ENCODE results near the gene NINJ2. TPM values are rescaled to one million over a fixed set of nuclear protein-coding genes. Genes with fewer than 3 reads are reported as not detected.

Gene NINJ2
- total and polyA plus RNA-seq, 10 donors: 6.6 to 18.8 (median 10.2) TPM

DNA sequence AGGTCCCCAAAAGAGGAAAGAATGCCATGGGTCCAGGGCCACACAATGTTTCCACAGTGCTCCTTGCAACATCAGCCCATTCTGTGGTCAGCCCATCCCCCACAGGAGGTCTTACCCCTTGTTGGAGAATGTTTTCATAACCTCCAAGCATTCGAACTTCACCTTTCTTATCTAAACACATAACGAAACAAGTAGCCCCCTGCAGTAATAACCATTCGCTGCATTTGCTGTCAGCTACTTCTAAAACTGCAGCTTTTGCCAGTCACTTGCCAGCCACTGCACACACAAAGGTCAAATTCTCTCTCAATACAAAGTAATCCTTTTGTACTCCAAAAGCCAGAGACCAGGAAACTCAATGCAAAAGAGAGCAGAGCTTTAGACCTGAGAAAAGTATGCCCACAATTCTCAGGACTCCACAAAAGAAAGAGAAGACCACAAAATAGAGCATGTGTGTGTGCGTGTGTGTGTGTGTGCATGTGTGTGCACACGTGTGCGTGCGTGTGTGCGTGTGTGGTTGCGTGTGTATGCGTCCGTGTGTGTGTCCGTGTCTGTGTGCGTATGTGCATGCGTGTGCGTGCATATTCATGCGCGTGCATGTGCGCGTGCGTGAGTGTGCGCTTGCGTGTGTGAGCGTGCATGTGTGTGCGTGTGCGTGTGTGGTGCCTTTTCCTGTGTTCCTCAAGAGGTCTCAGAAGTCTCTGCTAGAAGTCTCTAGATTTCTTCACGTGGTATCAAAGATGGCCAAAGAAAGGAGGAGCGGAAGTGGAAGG is 31.7 kb upstream of the NINJ2 start:
- Histone ChIP-seq H3K27me3 (replicated peaks in 1 of 7) (no peaks in the 10 kb centered on the region), H3K4me1 (peaks cover 0 to 40% (median 8%) of the 10 kb centered on the region in 6 donors), H3K27ac (peak overlapping the region in 4 of 8 donors; percentile 20 to 85 (median 46)), H3K4me3 (no peak overlapping the region), H3K36me3 (no peaks in the 10 kb centered on the region), H3K9me3 (peaks cover 2 to 24% (median 19%) of the 10 kb centered on the region in 8 donors)
- intact Hi-C loops (cut with DNase I; ENCODE audit: low total_unique reads): no loop called here
- DNase-seq: no peak
- WGBS, 5 donors: 82 to 91% (median 88%) methylated on average over 27 of the region's 27 CpGs
- no peak for TF ChIP-seq POLR2AphosphoS5 (IDR thresholded peaks at IDR 0.05)
- TF ChIP-seq, protein P1, sequence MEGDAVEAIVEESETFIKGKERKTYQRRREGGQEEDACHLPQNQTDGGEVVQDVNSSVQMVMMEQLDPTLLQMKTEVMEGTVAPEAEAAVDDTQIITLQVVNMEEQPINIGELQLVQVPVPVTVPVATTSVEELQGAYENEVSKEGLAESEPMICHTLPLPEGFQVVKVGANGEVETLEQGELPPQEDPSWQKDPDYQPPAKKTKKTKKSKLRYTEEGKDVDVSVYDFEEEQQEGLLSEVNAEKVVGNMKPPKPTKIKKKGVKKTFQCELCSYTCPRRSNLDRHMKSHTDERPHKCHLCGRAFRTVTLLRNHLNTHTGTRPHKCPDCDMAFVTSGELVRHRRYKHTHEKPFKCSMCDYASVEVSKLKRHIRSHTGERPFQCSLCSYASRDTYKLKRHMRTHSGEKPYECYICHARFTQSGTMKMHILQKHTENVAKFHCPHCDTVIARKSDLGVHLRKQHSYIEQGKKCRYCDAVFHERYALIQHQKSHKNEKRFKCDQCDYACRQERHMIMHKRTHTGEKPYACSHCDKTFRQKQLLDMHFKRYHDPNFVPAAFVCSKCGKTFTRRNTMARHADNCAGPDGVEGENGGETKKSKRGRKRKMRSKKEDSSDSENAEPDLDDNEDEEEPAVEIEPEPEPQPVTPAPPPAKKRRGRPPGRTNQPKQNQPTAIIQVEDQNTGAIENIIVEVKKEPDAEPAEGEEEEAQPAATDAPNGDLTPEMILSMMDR (IDR thresholded peaks at IDR 0.05 in 8 of 11, conservative IDR thresholded peaks at IDR 0.05 in 3 of 11): no peak

DNA sequence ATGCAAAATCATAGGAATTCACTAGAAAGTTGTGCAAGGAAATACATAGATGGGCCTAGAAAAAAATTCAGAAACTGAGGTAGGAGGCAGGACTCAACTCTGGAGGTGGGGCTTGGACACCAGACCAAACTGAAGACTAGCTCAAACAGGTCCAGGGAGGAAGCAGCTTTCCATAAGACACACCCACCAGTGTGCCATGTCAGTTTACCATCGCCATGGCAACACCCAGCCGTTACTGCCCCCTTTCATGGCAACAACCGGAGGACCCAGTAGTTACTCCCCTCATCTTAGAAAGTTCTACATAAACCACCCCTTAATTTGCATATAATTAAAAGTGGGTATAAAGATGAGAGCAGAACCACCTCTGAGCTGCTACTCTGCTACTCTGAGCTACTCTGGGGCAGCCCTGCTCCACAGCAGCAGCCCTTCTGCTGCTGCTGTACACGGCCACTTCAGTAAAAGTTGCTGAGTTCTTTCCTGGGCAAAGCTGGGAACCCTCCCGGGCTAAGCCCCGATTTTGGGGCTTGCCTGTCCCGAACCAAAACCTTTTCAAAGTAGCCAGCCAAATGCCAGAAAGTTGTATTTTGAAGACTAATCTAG is 30.8 kb upstream of the NINJ2 start:
- H3K4me1 ChIP-seq: peaks cover 0 to 46% (median 8%) of the 10 kb centered on the region in 6 donors
- no peak for DNase-seq
- H3K9me3 ChIP-seq: peaks cover 2 to 19% (median 15%) of the 10 kb centered on the region in 8 donors
- no peak overlapping the region for H3K4me3 ChIP-seq
- TF ChIP-seq, protein P1 (IDR thresholded peaks at IDR 0.05 in 8 of 11, conservative IDR thresholded peaks at IDR 0.05 in 3 of 11): no peak
- TF ChIP-seq POLR2A (IDR thresholded peaks at IDR 0.05): no peak
- no peak for TF ChIP-seq POLR2AphosphoS5 (IDR thresholded peaks at IDR 0.05)
- no peaks in the 10 kb centered on the region for H3K36me3 ChIP-seq
- intact Hi-C loops (cut with DNase I; ENCODE audit: low total_unique reads): no loop called here
- H3K27me3 ChIP-seq (replicated peaks in 1 of 7): no peaks in the 10 kb centered on the region
- 83 to 95% (median 89%) methylated on average over 7 of the region's 7 CpGs for WGBS, 5 donors
- H3K27ac ChIP-seq: peak overlapping the region in 4 of 8 donors; percentile 20 to 85 (median 46)

DNA sequence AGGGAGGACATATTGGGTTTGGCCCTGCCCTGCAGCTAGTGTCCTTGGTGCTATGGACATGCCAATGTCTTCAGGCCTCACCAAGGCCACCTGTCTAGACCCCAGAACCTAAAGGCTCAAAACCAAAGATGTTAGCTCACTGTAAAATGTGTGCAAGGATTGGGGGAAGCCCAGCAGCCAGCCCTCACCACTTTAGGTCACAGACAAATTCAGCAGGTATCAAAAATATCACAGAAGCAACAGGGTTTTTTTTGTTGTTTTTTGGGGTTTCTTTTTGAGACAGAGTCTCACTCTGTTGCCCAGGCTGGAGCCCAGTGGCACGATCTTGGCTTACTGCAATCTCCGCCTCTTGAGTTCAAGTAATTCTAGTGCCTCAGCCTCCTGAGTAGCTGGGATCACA is 29.0 kb upstream of the NINJ2 start:
- DNase-seq: no peak
- Histone ChIP-seq H3K36me3 (no peaks in the 10 kb centered on the region), H3K9me3 (peaks cover 0 to 2% (median 0%) of the 10 kb centered on the region in 8 donors), H3K27ac (no peak overlapping the region), H3K4me1 (peaks cover 0 to 33% (median 5%) of the 10 kb centered on the region in 6 donors), H3K4me3 (no peak overlapping the region), H3K27me3 (replicated peaks in 1 of 7) (no peaks in the 10 kb centered on the region)
- 74 to 89% (median 81%) methylated on average over 2 of the region's 2 CpGs for WGBS, 5 donors
- intact Hi-C loops (cut with DNase I; ENCODE audit: low total_unique reads): no loop called here
- TF ChIP-seq POLR2A (IDR thresholded peaks at IDR 0.05) (no peak), POLR2AphosphoS5 (IDR thresholded peaks at IDR 0.05) (no peak)
- TF ChIP-seq, protein P1 (IDR thresholded peaks at IDR 0.05 in 8 of 11, conservative IDR thresholded peaks at IDR 0.05 in 3 of 11): no peak

DNA sequence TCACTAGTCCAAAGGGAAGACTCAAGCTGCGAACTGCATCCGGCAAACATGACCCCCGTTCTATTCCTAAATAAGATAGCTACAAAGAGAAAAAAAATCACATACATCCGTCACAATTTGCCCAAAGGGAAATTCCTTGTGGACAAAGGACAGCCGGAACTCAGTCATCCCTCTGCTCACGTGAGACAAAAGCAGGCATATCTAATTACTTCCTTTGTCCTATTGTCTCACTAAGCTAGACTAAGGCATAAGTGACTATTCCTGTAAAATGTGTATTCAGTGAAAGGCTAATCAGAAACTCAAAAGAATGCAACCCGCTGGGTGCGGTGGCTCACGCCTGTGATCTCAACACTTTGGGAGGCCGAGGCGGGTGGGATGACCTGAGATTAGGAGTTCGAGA is 27.2 kb upstream of the NINJ2 start:
- H3K27ac ChIP-seq: peak overlapping the region in 6 of 8 donors; percentile 54 to 74 (median 64)
- no peak for DNase-seq
- intact Hi-C loops (cut with DNase I; ENCODE audit: low total_unique reads): no loop called here

More for the DNA sequence above, 27.2 kb upstream of the NINJ2 start:
- WGBS, 5 donors: 66 to 83% (median 79%) methylated on average over 12 of the region's 12 CpGs
- H3K4me1 ChIP-seq: peaks cover 0 to 36% (median 9%) of the 10 kb centered on the region in 6 donors
- TF ChIP-seq, protein P1 (IDR thresholded peaks at IDR 0.05 in 8 of 11, conservative IDR thresholded peaks at IDR 0.05 in 3 of 11): no peak
- TF ChIP-seq POLR2AphosphoS5 (IDR thresholded peaks at IDR 0.05): peak in 2 of 3 donors; percentile 31 to 51
- no peak overlapping the region for H3K4me3 ChIP-seq
- H3K9me3 ChIP-seq: no peaks in the 10 kb centered on the region
- H3K36me3 ChIP-seq: no peaks in the 10 kb centered on the region
- H3K27me3 ChIP-seq (replicated peaks in 1 of 7): no peaks in the 10 kb centered on the region
